Smooth muscle cell (in vitro differentiated cells): ENCODE results near the gene WNK2. TPM values are rescaled to one million over a fixed set of nuclear protein-coding genes. Genes with fewer than 3 reads are reported as not detected.

ENCODE experiments used
- DNase-seq: peaks from one replicate; lab custom pipeline; 2025; ENCODE audit not compliant: unreplicated experiment; lab: John Stamatoyannopoulos, UW
- H2AFZ ChIP-seq: fragments of 200-600 bp; sonication (generic); 2 replicates; pipeline ENCODE4 v1.6.0; 2016; ENCODE audit warnings: antibody characterized with exemption, low read depth, mild to moderate bottlenecking
- H3F3A ChIP-seq: fragments of 200-600 bp; sonication (generic); 2 replicates; pipeline ENCODE4 v1.6.0; 2017; ENCODE audit warnings: antibody characterized with exemption, low read depth
- H3K27ac ChIP-seq: fragments of 200-600 bp; sonication (generic); 2 replicates; pipeline ENCODE4 v1.5.1; 2016; ENCODE audit warnings: low read depth, mild to moderate bottlenecking
- H3K27me3 ChIP-seq: fragments of 200-600 bp; sonication (generic); 2 replicates; pipeline ENCODE4 v1.6.1; 2016; ENCODE audit warnings: low read depth, mild to moderate bottlenecking
- H3K36me3 ChIP-seq: fragments of 200-600 bp; sonication (generic); 2 replicates; pipeline ENCODE4 v1.5.1; 2016; ENCODE audit warnings: low read depth
- H3K4me1 ChIP-seq: fragments of 200-600 bp; sonication (generic); 2 replicates; pipeline ENCODE4 v1.5.1; 2016; ENCODE audit warnings: low read depth
- H3K4me2 ChIP-seq: fragments of 200-600 bp; sonication (generic); 2 replicates; pipeline ENCODE4 v1.6.0; 2016; ENCODE audit warnings: mild to moderate bottlenecking
- H3K4me3 ChIP-seq: fragments of 200-600 bp; sonication (generic); 2 replicates; pipeline ENCODE4 v1.5.1; 2016; ENCODE audit warnings: mild to moderate bottlenecking
- H3K79me2 ChIP-seq: fragments of 200-600 bp; sonication (generic); 2 replicates; pipeline ENCODE4 v1.6.0; 2016; ENCODE audit warnings: low read depth, mild to moderate bottlenecking
- H3K9ac ChIP-seq: fragments of 200-600 bp; sonication (generic); 2 replicates; pipeline ENCODE4 v1.6.0; 2016; ENCODE audit warnings: low read depth
- H3K9me3 ChIP-seq: fragments of 200-600 bp; sonication (generic); replicated peaks from 2 replicates; pipeline ENCODE4 v1.5.1; 2016; ENCODE audit warnings: low read depth
- H4K20me1 ChIP-seq: fragments of 200-600 bp; sonication (generic); 2 replicates; pipeline ENCODE4 v1.6.0; 2016; ENCODE audit warnings: low read depth
- WGBS: methylation state at CpG from one replicate; pipeline ENCODE4 v1.1.7; 2016; ENCODE audit warnings: low lambda C conversion rate; 5-methylcytosine and 5-hydroxymethylcytosine counted together
- polyA plus RNA-seq: library from polyadenylated mRNA; unstranded; fragments of >200 nt; fragmentation: Nextera tagmentation; extraction: Ambion mirVana; gene quantifications from 2 replicates; pipeline ENCODE4 v1.2.1, GENCODE V29; 2016
- total RNA-seq: library from RNA; depleted of rRNA; stranded (reverse); fragments of >200 nt; gene quantifications from 2 replicates; pipeline ENCODE4 v1.2.3, GENCODE V29; 2014
- TF ChIP-seq, protein P1 (sequence below): fragments of 200-600 bp; sonication (generic); IDR thresholded peaks from 2 replicates; pipeline ENCODE4 v1.5.1; 2017; ENCODE audit warnings: borderline replicate concordance, mild to moderate bottlenecking, antibody characterized with exemption; ENCODE audit not compliant: insufficient read depth, poor library complexity, severe bottlenecking

WNK2 gene
- total and polyA plus RNA-seq, 2 experiments from 2014 or later = 0.27 to 0.31 TPM

GRCh38 chr9:93218161-93218560, 34.2 kb downstream of the WNK2 start:
- Histone ChIP-seq H3F3A (no peaks in the 10 kb centered on the region), H3K79me2 (no peaks in the 10 kb centered on the region), H3K4me2 (no peak overlapping the region), H3K27me3 (no peaks in the 10 kb centered on the region), H3K4me3 (no peak overlapping the region), H2AFZ (no peak overlapping the region), H3K9me3 (no peaks in the 10 kb centered on the region), H3K36me3 (no peaks in the 10 kb centered on the region), H3K9ac (no peak overlapping the region), H3K27ac (no peak overlapping the region), H4K20me1 (no peaks in the 10 kb centered on the region), H3K4me1 (no peaks in the 10 kb centered on the region)
- TF ChIP-seq, protein P1, sequence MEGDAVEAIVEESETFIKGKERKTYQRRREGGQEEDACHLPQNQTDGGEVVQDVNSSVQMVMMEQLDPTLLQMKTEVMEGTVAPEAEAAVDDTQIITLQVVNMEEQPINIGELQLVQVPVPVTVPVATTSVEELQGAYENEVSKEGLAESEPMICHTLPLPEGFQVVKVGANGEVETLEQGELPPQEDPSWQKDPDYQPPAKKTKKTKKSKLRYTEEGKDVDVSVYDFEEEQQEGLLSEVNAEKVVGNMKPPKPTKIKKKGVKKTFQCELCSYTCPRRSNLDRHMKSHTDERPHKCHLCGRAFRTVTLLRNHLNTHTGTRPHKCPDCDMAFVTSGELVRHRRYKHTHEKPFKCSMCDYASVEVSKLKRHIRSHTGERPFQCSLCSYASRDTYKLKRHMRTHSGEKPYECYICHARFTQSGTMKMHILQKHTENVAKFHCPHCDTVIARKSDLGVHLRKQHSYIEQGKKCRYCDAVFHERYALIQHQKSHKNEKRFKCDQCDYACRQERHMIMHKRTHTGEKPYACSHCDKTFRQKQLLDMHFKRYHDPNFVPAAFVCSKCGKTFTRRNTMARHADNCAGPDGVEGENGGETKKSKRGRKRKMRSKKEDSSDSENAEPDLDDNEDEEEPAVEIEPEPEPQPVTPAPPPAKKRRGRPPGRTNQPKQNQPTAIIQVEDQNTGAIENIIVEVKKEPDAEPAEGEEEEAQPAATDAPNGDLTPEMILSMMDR = no peak
- WGBS = 98% methylated on average over 6 of the region's 6 CpGs
- no peak for DNase-seq

DNA sequence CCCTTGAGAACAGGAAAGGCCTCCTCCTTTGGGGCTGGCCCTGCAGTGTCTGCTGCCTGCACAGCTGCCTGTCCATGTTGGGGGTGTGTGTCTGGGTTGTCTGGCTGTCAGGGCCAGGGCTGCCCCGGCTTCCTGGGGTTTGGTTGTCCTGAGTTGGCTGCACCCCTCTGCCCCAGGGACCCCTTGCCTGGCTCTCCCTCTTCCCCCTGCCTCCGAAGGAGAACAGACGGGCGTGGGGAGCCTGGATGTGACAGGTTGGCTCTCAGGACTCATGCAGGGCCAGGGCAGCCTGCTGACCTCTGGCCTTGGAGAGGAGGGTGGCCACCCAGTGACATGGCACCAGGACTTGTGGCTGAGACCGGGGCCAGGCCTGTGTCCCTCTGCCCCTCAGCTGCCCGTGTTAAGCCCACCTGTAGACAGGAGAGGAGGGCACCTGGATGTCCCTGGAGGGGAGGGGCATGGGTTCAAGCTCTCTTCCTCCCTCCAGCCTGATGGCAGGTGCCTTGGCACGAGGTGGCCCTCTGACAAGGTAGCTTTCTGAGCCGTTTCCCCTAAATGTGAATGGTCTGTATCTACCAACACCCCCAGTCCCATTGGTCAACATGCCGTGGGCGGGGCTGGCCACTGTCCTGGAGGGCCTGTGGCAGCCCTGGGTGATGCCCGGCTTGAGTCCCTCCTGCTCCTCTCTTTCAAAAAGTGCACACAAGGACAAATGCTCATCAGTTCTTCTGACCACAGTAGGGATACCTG, 34.9 kb downstream of the WNK2 start:
- no peaks in the 10 kb centered on the region for H3K79me2 ChIP-seq
- H3K4me3 ChIP-seq = no peak overlapping the region
- no peak overlapping the region for H3K9ac ChIP-seq
- no peaks in the 10 kb centered on the region for H3F3A ChIP-seq
- TF ChIP-seq, protein P1 = no peak
- H2AFZ ChIP-seq = no peak overlapping the region
- H3K27ac ChIP-seq = no peak overlapping the region
- H4K20me1 ChIP-seq = no peaks in the 10 kb centered on the region
- no peaks in the 10 kb centered on the region for H3K4me1 ChIP-seq
- WGBS = 83% methylated on average over 11 of the region's 11 CpGs
- no peak for DNase-seq
- no peaks in the 10 kb centered on the region for H3K36me3 ChIP-seq
- no peaks in the 10 kb centered on the region for H3K27me3 ChIP-seq
- no peaks in the 10 kb centered on the region for H3K9me3 ChIP-seq
- no peak overlapping the region for H3K4me2 ChIP-seq

DNA sequence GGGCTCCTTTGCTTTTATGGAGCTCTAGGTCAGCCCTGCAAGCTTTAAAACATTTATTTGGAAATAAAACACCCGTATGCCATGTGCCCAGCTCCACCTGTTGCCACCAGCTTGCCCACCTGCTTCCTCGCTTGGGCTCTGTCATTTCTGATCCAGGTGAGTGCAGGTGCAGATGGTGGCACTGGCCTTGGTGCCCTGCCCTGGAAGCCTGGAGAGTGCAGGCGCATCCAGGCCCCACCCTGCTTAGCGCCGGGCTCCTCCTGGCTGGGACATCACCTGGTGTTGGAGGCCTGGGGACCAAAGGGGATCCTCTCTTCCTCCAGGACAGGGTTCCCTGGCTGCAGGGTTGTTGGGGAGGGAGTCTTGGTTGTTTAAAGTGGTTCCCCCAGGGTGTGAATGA, 35.8 kb downstream of the WNK2 start:
- Histone ChIP-seq H3K4me1 (no peaks in the 10 kb centered on the region), H3K27me3 (no peaks in the 10 kb centered on the region), H3F3A (no peaks in the 10 kb centered on the region), H3K4me3 (no peak overlapping the region), H3K9ac (no peak overlapping the region), H3K36me3 (no peaks in the 10 kb centered on the region), H2AFZ (no peak overlapping the region), H3K9me3 (no peaks in the 10 kb centered on the region), H3K4me2 (no peak overlapping the region), H3K27ac (no peak overlapping the region), H4K20me1 (no peaks in the 10 kb centered on the region), H3K79me2 (no peaks in the 10 kb centered on the region)
- 86% methylated on average over 5 of the region's 5 CpGs for WGBS
- DNase-seq = no peak
- TF ChIP-seq, protein P1 = no peak

GRCh38 chr9:93220627-93221026, 36.7 kb downstream of the WNK2 start:
- H3K79me2 ChIP-seq = no peaks in the 10 kb centered on the region
- H3K4me1 ChIP-seq = no peaks in the 10 kb centered on the region
- no peak overlapping the region for H2AFZ ChIP-seq
- H4K20me1 ChIP-seq = no peaks in the 10 kb centered on the region
- TF ChIP-seq, protein P1 = no peak
- no peak overlapping the region for H3K4me3 ChIP-seq
- H3K27ac ChIP-seq = no peak overlapping the region
- H3K9me3 ChIP-seq = no peaks in the 10 kb centered on the region
- 82% methylated on average over 3 of the region's 4 CpGs for WGBS
- DNase-seq = no peak
- no peak overlapping the region for H3K4me2 ChIP-seq
- no peaks in the 10 kb centered on the region for H3F3A ChIP-seq
- no peaks in the 10 kb centered on the region for H3K36me3 ChIP-seq
- H3K9ac ChIP-seq = no peak overlapping the region
- no peaks in the 10 kb centered on the region for H3K27me3 ChIP-seq
